H1 (cell line): ENCODE results near the gene DRC7. TPM values are rescaled to one million over a fixed set of nuclear protein-coding genes. Genes with fewer than 3 reads are reported as not detected.

Experiments
- HDAC2 ChIP-seq, 2 experiments: fragments of 300-600 bp in 1 of 2; sonication (generic) in 1 of 2; IDR thresholded peaks; 2 replicates each; pipeline ENCODE4 v1.6.1; 2011 to 2012; ENCODE audit warnings: low read depth in 2 of 2, low read length in 2 of 2, mild to moderate bottlenecking in 2 of 2, moderate library complexity in 2 of 2, borderline replicate concordance in 1 of 2, inconsistent platforms in 1 of 2
- JUND ChIP-seq: IDR thresholded peaks from 2 replicates; pipeline ENCODE4 v1.6.1; 2011; ENCODE audit warnings: mild to moderate bottlenecking, improper control_type of control experiment, low read length
- KDM5A ChIP-seq: fragments of 200-600 bp; IDR thresholded peaks from 2 replicates; pipeline ENCODE4 v1.7.1; 2012; ENCODE audit warnings: mild to moderate bottlenecking, low read length, inconsistent platforms, mixed read lengths
- POLR2A ChIP-seq, 2 experiments: IDR thresholded peaks; 1 replicate in 1 of 2; 2 replicates in 1 of 2; pipeline ENCODE4 v1.6.1; 2011; ENCODE audit warnings: low read depth in 2 of 2, low read length in 2 of 2, mild to moderate bottlenecking in 2 of 2; ENCODE audit errors: control extremely low read depth in 1 of 2
- SIRT6 ChIP-seq: IDR thresholded peaks from one replicate; pipeline ENCODE4 v1.7.1; 2012; ENCODE audit warnings: low read length, inconsistent platforms
- SP4 ChIP-seq: IDR thresholded peaks from 2 replicates; pipeline ENCODE4 v1.6.1; 2012; ENCODE audit warnings: low read length, inconsistent platforms
- polyA plus RNA-seq, 7 experiments: library from polyadenylated mRNA; depleted of rRNA in 3 of 7; stranded (reverse) in 5 of 7; unstranded in 2 of 7; fragments of >200 nt in 5 of 7; fragments of 200-250 nt in 2 of 7; gene quantifications; 1 replicate in 5 of 7; 2 replicates in 1 of 7; 4 replicates in 1 of 7; pipeline versions ENCODE4 v1.2.1 to v1.2.3, GENCODE V29; 2011 to 2013; ENCODE audit warnings: missing spikeins in 2 of 7, mixed read lengths in 2 of 7
- total RNA-seq: library from RNA; stranded (reverse); fragmentation: NEBNext Ultra II Directional; extraction: Animal tissue kit (Norgen Biotek cat#: 25700); gene quantifications from 2 replicates; pipeline ENCODE4 v1.2.1, GENCODE V29; 2021

DRC7 gene
- total and polyA plus RNA-seq, 2 of the 8 experiments (the other 6 are each of a cell fraction or from before 2014, with no cell fraction given): 0.14 TPM; not detected in 1

GRCh38 chr16:57646388-57647039 lies 48.1 kb upstream of the DRC7 start (continued):
- no peak for TF ChIP-seq JUND
- TF ChIP-seq SIRT6: no peak
- no peak for TF ChIP-seq POLR2A (IDR thresholded peaks at IDR 0.05; ENCODE audit: control extremely low read depth in 1 of 2, low read depth in 2 of 2, low read length in 2 of 2)
- no peak for TF ChIP-seq HDAC2 (IDR thresholded peaks at IDR 0.05; ENCODE audit: borderline replicate concordance in 1 of 2, low read depth in 2 of 2, low read length in 2 of 2)
- TF ChIP-seq KDM5A: no peak
- TF ChIP-seq SP4: no peak
